ENCODE measurements around the gene UGDH. TPM values are rescaled to one million over a fixed set of nuclear protein-coding genes. Genes with fewer than 3 reads are reported as not detected.

The UGDH gene
- total and polyA plus RNA-seq, 2 of the 8 experiments (the other 6 are each of a cell fraction or from before 2014, with no cell fraction given) = 32.0 to 128 TPM

DNA sequence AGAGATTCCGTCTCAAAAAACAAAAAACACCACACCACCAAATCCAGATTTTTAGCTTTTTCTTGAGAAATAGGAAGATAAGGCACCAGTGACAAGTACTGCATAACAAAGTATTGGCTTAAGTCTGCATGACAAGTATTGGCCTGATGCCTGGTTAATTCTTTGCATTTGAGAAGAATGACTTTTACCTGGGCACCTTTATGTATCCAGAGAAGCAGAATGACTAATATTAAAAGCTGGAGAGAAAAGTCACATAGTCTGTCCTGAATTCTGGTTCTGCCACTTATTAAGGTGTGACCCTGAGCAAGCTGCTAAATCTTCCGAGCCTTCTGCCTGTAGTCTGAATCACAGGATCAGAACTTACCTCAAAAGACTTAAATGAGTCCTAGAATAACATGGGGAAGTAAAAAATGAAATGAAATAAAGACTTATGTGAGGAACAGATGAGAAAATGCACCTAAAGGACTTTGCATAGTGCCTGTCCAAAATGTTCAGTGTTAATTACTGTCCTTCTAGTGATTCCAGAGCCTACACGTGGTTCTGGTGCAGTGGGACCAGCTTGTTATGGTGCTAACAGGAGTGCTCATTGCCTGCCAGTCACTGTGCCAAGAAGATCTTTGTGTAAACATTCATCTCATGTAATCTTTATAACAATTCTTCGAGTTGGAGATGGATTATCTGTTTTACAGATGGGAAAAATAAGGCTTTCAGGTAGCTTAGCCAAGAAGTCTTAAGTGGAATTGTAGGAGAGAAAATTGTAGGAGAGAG, 31.6 kb downstream of the UGDH start (continued):
- TF ChIP-seq, protein P1, sequence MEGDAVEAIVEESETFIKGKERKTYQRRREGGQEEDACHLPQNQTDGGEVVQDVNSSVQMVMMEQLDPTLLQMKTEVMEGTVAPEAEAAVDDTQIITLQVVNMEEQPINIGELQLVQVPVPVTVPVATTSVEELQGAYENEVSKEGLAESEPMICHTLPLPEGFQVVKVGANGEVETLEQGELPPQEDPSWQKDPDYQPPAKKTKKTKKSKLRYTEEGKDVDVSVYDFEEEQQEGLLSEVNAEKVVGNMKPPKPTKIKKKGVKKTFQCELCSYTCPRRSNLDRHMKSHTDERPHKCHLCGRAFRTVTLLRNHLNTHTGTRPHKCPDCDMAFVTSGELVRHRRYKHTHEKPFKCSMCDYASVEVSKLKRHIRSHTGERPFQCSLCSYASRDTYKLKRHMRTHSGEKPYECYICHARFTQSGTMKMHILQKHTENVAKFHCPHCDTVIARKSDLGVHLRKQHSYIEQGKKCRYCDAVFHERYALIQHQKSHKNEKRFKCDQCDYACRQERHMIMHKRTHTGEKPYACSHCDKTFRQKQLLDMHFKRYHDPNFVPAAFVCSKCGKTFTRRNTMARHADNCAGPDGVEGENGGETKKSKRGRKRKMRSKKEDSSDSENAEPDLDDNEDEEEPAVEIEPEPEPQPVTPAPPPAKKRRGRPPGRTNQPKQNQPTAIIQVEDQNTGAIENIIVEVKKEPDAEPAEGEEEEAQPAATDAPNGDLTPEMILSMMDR (IDR thresholded peaks at IDR 0.05; ENCODE audit: control extremely low read depth in 1 of 3, insufficient read depth in 1 of 3, low read depth in 1 of 3, low read length in 3 of 3) = no peak

Measured in H1 (cell line).